HG03439 (cell line): ENCODE measurements around the gene ATP6V1F.

ENCODE experiments used
- ATAC-seq: cut with Tn5 transposase; IDR thresholded peaks from one replicate; pipeline ENCODE4 v1.9.1; 2021; ENCODE audit warnings: mild to moderate bottlenecking, moderate library complexity; ENCODE audit not compliant: unreplicated experiment

ATP6V1F gene

GRCh38 chr7:128835231-128835751 lies 27.4 kb upstream of the ATP6V1F start:
- ATAC-seq = no peak

- ATAC-seq = no peak
These were observed 26.6 kb upstream of the ATP6V1F start for GRCh38 chr7:128835790-128836641.

GRCh38 chr7:128836729-128837348 lies 25.8 kb upstream of the ATP6V1F start:
- no peak for ATAC-seq

GRCh38 chr7:128837521-128837921 lies 25.1 kb upstream of the ATP6V1F start:
- ATAC-seq = no peak

- ATAC-seq = no peak
These were observed 24.4 kb upstream of the ATP6V1F start for GRCh38 chr7:128838109-128838779.

DNA sequence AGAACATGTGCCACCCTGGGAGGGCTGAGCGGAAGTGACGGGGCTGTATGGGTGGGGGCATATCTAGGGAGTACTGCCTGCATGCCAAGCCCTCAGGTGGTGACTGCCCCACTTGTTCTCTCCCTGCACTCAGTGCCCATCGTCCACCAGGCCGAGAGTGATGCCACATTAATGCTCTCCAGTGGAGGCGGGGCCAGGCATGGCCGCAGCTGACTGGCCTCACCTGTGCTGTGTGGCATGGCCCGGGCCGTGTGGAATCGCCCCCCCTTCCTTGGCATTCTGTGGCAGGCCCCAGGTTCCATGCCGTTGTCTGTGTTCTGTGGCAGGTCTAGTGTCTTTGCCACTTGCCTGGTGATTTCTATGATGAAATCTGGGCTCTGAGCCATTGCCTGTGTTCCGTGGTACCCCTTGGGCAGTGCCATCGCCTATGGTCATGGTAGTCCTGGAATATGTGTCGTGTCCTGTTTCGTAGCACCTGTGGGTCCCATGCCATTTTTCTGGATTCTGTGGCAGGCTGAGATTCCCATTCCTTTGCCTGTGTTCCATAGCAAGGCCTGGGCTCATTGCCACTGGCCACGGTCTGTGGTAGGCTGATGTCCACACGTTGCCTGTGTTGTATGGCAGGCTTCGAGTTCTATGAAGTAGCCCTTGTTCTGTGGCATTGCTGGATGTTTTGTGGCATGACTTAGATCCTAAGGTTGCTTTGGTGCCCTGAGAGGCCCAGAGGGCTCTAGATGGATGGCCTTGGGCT lies 23.5 kb upstream of the ATP6V1F start:
- ATAC-seq = no peak

DNA sequence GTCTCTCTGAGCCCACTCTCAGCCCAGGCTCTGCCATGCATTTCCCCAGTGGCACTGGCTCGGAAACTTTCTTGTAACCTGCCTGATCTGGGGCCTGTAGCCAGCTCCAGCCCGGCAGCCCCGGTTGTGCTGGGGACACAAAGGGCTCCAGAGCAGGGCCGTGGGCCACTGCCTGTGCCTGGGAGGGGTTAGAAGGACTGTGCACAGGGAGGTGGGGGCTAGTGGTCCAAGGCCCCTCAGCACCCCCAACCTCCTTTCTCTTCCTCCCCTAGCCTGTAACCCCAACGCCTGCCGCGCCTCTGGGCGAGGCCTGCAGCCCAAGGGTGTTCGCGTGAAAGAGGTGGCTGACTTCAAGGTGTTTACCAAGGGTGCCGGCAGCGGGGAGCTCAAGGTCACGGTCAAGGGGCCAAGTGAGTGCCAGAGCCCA lies 22.9 kb upstream of the ATP6V1F start:
- ATAC-seq = no peak

GRCh38 chr7:128840326-128841170 lies 22.1 kb upstream of the ATP6V1F start:
- no peak for ATAC-seq

DNA sequence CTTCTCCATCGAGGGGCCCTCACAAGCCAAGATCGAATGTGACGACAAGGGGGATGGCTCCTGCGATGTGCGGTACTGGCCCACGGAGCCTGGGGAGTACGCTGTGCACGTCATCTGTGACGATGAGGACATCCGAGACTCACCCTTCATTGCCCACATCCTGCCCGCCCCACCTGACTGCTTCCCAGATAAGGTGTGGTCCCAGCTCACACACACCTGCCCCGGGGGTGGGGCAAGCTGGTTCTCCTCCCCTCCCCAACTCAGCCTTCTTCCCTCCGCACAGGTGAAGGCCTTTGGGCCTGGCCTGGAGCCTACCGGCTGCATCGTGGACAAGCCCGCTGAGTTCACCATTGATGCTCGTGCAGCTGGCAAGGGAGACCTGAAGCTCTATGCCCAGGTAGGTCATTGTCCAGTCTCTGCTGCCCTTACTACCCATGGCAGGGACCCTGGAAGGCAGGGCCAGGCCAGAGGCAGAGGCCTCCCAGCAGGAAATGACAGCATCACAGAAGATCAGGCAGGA lies 21.4 kb upstream of the ATP6V1F start:
- no peak for ATAC-seq

DNA sequence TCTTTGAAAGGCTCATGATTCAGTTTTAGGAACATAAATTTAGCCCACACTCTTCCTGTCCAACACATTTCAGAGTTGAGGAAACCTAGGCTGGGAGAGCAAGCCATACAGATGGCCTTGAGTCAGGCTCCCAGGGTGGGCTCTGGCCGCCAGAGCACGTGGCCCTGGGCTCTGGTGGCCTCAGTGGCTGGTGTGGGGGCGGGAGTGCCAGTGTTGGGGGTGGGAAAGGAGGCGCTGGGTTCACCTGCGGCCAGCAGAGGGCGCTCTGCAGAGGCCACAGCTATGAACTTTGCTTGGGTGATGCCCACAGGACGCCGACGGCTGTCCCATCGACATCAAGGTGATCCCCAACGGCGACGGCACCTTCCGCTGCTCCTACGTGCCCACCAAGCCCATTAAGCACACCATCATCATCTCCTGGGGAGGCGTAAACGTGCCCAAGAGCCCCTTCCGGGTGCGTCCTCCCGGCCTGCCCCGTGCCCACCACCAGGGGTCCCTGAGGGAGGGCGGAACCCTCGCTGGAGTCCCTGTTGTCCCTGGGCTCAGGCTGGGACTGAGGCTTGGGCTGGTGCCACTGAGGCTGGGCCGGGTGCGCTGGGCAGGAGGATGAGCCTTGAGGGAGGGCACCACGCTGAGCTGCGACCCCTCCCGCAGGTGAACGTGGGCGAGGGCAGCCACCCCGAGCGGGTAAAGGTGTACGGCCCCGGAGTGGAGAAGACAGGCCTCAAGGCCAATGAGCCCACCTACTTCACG lies 20.6 kb upstream of the ATP6V1F start:
- no peak for ATAC-seq

DNA sequence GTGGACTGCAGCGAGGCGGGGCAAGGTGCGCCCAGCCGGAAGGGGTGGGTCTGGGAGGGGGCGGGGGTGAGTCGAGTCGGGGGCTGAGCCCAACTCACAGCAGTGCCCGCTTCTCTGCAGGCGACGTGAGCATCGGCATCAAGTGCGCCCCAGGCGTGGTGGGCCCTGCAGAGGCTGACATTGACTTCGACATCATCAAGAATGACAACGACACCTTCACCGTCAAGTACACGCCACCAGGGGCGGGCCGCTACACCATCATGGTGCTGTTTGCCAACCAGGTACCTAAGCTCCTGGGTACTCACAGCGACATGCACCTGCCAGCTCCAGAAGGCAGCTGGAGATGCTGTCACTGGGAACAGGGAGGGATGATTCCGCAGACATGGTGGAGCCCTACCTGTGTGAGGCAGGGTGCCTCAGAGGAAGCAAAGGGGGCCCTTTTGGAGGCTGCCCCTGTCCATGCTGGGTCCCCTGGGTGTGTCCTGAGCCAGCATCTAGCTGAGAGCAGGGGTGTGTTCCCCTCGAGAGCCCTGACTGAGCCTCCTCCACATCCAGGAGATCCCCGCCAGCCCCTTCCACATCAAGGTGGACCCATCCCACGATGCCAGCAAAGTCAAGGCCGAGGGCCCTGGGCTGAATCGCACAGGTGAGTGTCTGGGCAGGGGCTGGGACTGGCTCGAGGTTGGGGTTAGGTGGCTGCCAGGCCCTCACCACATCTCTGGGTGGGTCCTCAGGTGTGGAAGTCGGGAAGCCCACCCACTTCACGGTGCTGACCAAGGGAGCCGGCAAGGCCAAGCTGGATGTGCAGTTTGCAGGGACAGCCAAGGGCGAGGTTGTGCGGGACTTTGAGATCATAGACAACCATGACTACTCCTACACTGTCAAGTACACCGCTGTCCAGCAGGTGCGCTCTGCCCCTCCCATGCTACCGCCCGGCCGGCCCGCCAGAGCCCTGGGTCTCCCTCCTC lies 19.7 kb upstream of the ATP6V1F start:
- ATAC-seq = no peak

- ATAC-seq = no peak
These were observed 18.6 kb upstream of the ATP6V1F start for GRCh38 chr7:128843938-128844621.

DNA sequence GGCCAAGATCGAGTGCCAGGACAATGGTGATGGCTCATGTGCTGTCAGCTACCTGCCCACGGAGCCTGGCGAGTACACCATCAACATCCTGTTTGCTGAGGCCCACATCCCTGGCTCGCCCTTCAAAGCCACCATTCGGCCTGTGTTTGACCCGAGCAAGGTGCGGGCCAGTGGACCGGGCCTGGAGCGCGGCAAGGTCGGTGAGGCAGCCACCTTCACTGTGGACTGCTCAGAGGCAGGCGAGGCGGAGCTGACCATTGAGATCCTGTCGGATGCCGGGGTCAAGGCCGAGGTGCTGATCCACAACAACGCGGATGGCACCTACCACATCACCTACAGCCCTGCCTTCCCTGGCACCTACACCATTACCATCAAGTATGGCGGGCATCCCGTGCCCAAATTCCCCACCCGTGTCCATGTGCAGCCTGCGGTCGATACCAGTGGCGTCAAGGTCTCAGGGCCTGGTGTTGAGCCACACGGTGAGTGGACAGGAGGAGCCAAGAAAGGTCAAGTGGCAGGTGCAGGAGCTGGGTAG lies 17.8 kb upstream of the ATP6V1F start:
- ATAC-seq = no peak

- ATAC-seq = no peak
These were observed 17.2 kb upstream of the ATP6V1F start for GRCh38 chr7:128845475-128845874.

DNA sequence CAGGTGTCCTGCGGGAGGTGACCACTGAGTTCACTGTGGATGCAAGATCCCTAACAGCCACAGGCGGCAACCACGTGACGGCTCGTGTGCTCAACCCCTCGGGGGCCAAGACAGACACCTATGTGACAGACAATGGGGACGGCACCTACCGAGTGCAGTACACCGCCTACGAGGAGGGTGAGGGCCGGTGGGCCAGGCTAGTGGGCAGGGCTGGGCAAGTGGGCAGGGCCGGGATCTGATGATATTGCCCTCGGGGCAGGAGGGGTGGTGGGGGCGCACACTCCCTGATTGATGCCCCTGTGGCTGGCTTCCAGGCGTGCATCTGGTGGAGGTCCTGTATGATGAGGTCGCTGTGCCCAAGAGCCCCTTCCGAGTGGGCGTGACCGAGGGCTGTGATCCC lies 16.7 kb upstream of the ATP6V1F start:
- no peak for ATAC-seq

- no peak for ATAC-seq
These were observed 15.7 kb upstream of the ATP6V1F start for GRCh38 chr7:128846781-128847444.
